Fibroblast of lung (primary cell): ENCODE data around the gene NR3C2.

Experiments used
- CTCF ChIP-seq, 2 donors: IDR thresholded peaks in 1 of 2; conservative IDR thresholded peaks in 1 of 2; 1 replicate in 1 of 2; 2 replicates in 1 of 2; pipeline ENCODE4 v1.5.1; 2011 to 2012; ENCODE audit warnings: low read length in 2 of 2, control low read depth in 1 of 2, inconsistent platforms in 1 of 2, low read depth in 1 of 2, mild to moderate bottlenecking in 1 of 2
- EZH2 ChIP-seq: IDR thresholded peaks from 2 replicates; pipeline ENCODE4 v1.5.1; 2012; ENCODE audit warnings: low read length, control low read depth, mild to moderate bottlenecking; ENCODE audit errors: missing control alignments

GRCh38 chr4:148060264-148061140 is 381.7 kb downstream of the NR3C2 start:
- TF ChIP-seq CTCF (conservative IDR thresholded peaks at IDR 0.05 in 1 of 2, IDR thresholded peaks at IDR 0.05 in 1 of 2; ENCODE audit: low read depth in 1 of 2, low read length in 2 of 2) = no peak
- TF ChIP-seq EZH2 = no peak
